IPS-15b (cell line): ENCODE results near the gene PSAPL1.

Experiments
- H3K27me3 ChIP-seq: one replicate; pipeline ENCODE4 v1.6.1; 2013; ENCODE audit warnings: low read length; ENCODE audit not compliant: control insufficient read depth, insufficient read depth
- H3K36me3 ChIP-seq: one replicate; pipeline ENCODE4 v1.6.1; 2013; ENCODE audit warnings: low read length; ENCODE audit not compliant: control insufficient read depth, insufficient read depth
- H3K4me1 ChIP-seq: one replicate; pipeline ENCODE4 v1.6.1; 2013; ENCODE audit warnings: mild to moderate bottlenecking, low read length; ENCODE audit not compliant: control insufficient read depth, insufficient read depth
- H3K4me3 ChIP-seq: one replicate; pipeline ENCODE4 v1.5.1; 2013; ENCODE audit warnings: low read depth, low read length
- H3K9ac ChIP-seq: one replicate; pipeline ENCODE4 v1.6.1; 2013; ENCODE audit warnings: low read depth, mild to moderate bottlenecking, low read length
- H3K9me3 ChIP-seq: one replicate; pipeline ENCODE4 v1.6.1; 2013; ENCODE audit warnings: mild to moderate bottlenecking, low read length; ENCODE audit not compliant: control insufficient read depth, insufficient read depth

PSAPL1 gene

DNA sequence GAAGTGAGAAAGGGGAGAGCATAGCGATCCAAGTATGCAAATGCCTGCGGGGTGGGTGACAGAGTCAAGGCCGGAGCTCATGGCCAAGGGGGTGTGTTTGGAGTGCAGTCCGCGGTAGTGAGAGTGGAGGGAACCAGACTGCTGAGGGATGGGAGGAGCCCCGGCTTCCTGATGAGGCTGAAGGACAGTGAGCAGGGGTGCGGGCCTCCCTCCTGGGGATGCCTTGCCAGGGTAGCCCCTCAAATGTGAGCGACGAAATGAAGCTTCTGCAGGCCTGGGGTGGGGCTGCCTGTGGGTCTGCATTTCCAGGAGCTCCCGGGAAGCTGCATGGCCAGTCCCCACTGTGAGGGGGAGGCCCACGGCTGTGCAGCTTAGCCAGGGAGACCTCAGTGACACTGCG, 45.0 kb downstream of the PSAPL1 start:
- Histone ChIP-seq H3K36me3 (no peaks in the 10 kb centered on the region), H3K9ac (no peak overlapping the region), H3K4me1 (no peaks in the 10 kb centered on the region), H3K27me3 (no peaks in the 10 kb centered on the region), H3K9me3 (no peaks in the 10 kb centered on the region), H3K4me3 (no peak overlapping the region)

- Histone ChIP-seq H3K27me3 (no peaks in the 10 kb centered on the region), H3K9ac (no peak overlapping the region), H3K4me3 (no peak overlapping the region), H3K36me3 (no peaks in the 10 kb centered on the region), H3K9me3 (no peaks in the 10 kb centered on the region), H3K4me1 (no peaks in the 10 kb centered on the region)
These were observed 45.5 kb downstream of the PSAPL1 start for GRCh38 chr4:7389101-7389701.

- H3K4me1 ChIP-seq: no peaks in the 10 kb centered on the region
- no peaks in the 10 kb centered on the region for H3K36me3 ChIP-seq
- H3K9me3 ChIP-seq: no peaks in the 10 kb centered on the region
- H3K27me3 ChIP-seq: no peaks in the 10 kb centered on the region
- no peak overlapping the region for H3K4me3 ChIP-seq
- no peak overlapping the region for H3K9ac ChIP-seq
These were observed 46.1 kb downstream of the PSAPL1 start for GRCh38 chr4:7388627-7389026.

DNA sequence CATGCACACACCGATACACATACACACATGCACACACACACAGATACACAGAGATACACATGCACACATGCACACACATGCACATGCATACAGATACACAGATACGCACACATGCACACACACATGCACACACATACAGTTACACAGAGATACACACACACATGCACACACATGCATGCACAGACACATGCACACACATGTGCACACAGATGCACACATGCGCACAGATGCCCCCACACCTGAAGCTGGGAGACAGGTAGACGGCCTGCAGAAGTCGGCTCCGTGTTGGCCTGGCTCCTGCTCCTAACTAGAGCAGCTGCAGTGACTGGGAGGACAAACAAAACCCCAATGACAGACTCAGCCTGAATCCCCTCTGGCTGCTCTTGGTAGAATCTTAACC, 46.8 kb downstream of the PSAPL1 start:
- H3K27me3 ChIP-seq: no peaks in the 10 kb centered on the region
- H3K4me1 ChIP-seq: no peaks in the 10 kb centered on the region

GRCh38 chr4:7384929-7385890, 49.5 kb downstream of the PSAPL1 start:
- Histone ChIP-seq H3K4me1 (no peaks in the 10 kb centered on the region), H3K9ac (no peak overlapping the region), H3K4me3 (no peak overlapping the region), H3K9me3 (no peaks in the 10 kb centered on the region), H3K36me3 (no peaks in the 10 kb centered on the region), H3K27me3 (no peaks in the 10 kb centered on the region)

More for the DNA sequence above, 46.8 kb downstream of the PSAPL1 start:
- Histone ChIP-seq H3K4me3 (no peak overlapping the region), H3K36me3 (no peaks in the 10 kb centered on the region), H3K9me3 (no peaks in the 10 kb centered on the region), H3K9ac (no peak overlapping the region)

DNA sequence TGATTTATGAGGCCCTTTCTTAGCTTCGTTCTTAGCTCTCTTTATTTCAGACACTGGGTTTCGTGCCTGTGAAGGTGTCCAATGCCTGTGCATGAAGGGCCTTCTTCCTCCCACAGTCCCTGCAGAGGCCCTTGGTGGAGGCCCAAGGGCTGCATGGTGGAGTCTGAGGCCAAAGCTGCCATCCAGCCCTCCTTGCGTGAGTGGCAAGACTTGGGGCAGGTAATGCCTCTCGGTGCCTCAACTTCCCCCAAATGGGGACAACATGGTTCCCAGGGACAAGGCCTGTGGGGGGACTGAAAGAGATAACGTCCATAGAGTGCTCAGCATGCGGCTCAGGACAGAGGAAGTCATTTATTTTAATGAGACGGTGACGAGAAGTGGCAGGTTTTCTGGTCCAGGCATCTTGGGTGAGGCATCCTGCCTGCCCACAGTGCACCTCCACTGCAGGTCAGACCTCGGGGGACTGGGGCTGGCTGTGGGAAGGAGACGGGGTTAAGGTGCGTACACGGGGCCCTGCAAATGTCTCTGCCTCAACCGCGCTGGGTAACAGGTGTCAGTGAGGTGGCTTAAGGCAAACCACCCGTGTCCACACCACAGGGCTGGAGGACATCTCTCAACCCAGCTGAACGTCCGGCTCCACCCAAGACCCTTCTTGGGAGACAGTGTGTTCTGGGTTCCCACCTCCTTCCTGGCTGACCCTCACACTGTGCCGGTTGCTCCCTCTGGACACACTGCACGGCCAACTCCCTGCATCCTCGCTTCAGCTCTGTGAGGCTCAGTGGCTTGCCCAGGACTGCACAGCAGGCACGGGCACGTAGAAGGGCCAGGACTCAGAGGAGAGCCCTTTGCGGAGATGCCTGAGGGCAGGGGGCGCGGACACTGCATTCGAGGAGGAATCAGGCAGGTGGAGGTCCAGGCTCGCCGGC, 50.5 kb downstream of the PSAPL1 start:
- Histone ChIP-seq H3K27me3 (no peaks in the 10 kb centered on the region), H3K9ac (no peak overlapping the region), H3K4me1 (no peaks in the 10 kb centered on the region), H3K9me3 (no peaks in the 10 kb centered on the region), H3K4me3 (no peak overlapping the region), H3K36me3 (no peaks in the 10 kb centered on the region)

DNA sequence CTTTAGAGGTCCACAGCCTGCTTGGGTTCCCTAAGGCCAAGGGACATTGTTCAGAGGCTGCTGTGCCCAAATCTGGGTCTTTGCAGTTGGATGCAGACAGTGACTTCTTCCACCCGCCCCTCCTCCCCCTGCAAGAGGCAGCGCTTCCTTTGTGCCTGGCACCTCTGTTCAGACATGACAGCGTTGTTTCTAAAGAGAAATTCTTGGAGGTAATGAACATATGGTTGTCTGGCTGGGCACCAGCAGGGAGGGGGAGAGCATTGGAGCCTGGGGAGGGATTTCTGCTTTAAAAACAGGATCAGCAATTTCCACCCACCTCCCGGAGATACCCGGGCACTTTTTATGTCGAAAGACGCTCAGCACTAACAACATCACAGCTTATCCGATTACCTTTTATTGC, 51.5 kb downstream of the PSAPL1 start:
- H3K36me3 ChIP-seq: no peaks in the 10 kb centered on the region
- no peaks in the 10 kb centered on the region for H3K27me3 ChIP-seq
- H3K4me3 ChIP-seq: no peak overlapping the region
- no peak overlapping the region for H3K9ac ChIP-seq
- H3K4me1 ChIP-seq: no peaks in the 10 kb centered on the region
- no peaks in the 10 kb centered on the region for H3K9me3 ChIP-seq

GRCh38 chr4:7382634-7383014, 52.1 kb downstream of the PSAPL1 start:
- no peaks in the 10 kb centered on the region for H3K9me3 ChIP-seq
- no peak overlapping the region for H3K9ac ChIP-seq
- H3K4me1 ChIP-seq: no peaks in the 10 kb centered on the region

DNA sequence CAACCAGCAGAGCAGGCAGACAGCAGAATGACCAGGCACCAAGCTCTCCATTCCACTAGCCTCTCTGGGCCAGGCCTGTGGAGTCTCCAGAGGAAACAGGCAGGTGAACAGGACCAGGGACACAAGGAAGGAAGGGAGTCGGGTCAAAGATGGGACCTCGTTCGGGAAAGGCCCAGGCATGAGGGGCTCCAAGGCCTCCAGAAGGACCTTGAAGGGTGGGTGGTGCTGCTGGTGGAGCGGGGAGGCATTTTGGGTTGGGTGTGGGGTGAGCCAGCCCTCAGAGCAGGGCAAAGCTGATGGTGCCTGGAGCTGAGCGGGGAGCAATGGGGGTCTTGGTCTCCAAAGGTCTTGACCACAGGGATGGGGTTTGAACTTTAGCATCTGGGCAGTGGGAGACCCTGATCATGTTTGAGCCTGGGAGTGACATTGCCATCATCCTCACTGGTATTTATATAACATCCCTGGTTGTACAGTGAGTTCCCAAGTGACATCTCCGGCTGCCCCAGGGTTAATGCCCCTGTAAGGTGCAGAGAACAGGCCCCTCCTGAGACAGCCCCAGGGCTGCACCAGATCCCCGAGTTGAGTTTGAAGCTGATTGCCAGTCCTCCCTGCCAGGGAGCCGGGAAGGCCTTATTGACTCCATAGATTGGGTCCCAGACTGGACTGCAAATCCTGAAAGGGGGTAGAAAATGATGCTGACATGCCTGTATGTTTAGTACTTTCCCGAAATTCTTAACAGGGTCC, 52.7 kb downstream of the PSAPL1 start:
- no peaks in the 10 kb centered on the region for H3K9me3 ChIP-seq
- H3K36me3 ChIP-seq: no peaks in the 10 kb centered on the region
- no peak overlapping the region for H3K4me3 ChIP-seq
- H3K4me1 ChIP-seq: no peaks in the 10 kb centered on the region
- no peaks in the 10 kb centered on the region for H3K27me3 ChIP-seq
- H3K9ac ChIP-seq: no peak overlapping the region

More at GRCh38 chr4:7382634-7383014, 52.1 kb downstream of the PSAPL1 start:
- Histone ChIP-seq H3K4me3 (no peak overlapping the region), H3K36me3 (no peaks in the 10 kb centered on the region), H3K27me3 (no peaks in the 10 kb centered on the region)

DNA sequence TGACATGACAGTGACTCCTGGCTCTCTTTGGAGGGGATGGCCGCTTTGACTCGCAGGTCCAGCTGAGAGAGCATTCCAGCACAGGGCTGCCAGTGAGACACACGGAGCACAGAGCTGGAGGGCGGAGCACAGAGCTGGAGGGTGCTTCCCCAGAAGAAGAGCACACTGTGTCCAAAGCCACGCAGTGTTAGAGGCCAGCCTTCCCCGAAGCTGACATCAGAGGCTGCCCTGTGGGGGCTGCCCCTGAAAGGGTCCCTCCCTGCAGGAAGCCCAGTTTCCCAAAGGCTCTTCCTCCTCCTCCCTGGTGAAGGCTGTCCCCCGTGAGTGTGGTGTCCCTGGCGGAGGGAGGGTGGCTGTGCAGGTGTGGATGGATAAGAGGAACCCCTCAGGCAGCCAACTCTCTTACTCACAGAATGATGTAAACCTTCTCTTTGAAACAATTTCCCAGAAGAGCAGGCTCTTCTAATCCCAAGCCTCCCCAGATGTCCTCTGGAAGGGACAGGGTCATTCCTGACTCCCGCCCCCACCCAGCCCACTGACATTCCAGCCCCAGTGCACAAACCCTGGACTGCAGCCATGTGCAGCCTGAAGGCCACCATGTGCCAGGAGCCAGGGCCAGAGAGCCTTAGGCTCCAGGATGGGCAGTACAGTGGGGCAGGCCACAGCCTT, 53.4 kb downstream of the PSAPL1 start:
- Histone ChIP-seq H3K4me3 (no peak overlapping the region), H3K9me3 (no peaks in the 10 kb centered on the region), H3K4me1 (no peaks in the 10 kb centered on the region), H3K9ac (no peak overlapping the region), H3K27me3 (no peaks in the 10 kb centered on the region), H3K36me3 (no peaks in the 10 kb centered on the region)
